Coronary artery (tissue), 2 donors: Measurements from ENCODE around the gene EPHB2.
"Not testable (repeated sequence)": the region's sequence is repeated elsewhere in the genome, so short reads cannot be mapped to it uniquely, and the experiment has no call there.

ENCODE experiments used
- DNase-seq: peaks from one replicate; pipeline ENCODE4 v3.0.0-alpha.2; 2017; ENCODE audit warnings: low spot score
- H3K27ac ChIP-seq, 2 donors: fragments of 200-600 bp; sonication (generic); one replicate each; pipeline ENCODE4 v1.5.1; 2016 to 2019
- H3K4me3 ChIP-seq: fragments of 200-600 bp; sonication (generic); 2 replicates; pipeline ENCODE4 v1.5.1; 2016; ENCODE audit warnings: mild to moderate bottlenecking, moderate library complexity
- CTCF ChIP-seq: fragments of 200-600 bp; sonication (generic); IDR thresholded peaks from one replicate; pipeline ENCODE4 v1.5.1; 2019; ENCODE audit warnings: antibody characterized with exemption

EPHB2 gene

GRCh38 chr1:22699681-22700520 lies 10.7 kb upstream of the EPHB2 start:
- no peak for TF ChIP-seq CTCF
- no peak for DNase-seq
- H3K27ac ChIP-seq: no peak overlapping the region
- no peak overlapping the region for H3K4me3 ChIP-seq

- DNase-seq: no peak
- H3K27ac ChIP-seq: no peak overlapping the region
- TF ChIP-seq CTCF: no peak
Measured at GRCh38 chr1:22702296-22703085, 8.1 kb upstream of the EPHB2 start.

GRCh38 chr1:22704440-22705067 lies 6.1 kb upstream of the EPHB2 start:
- peak; percentile 84 for DNase-seq
- H3K4me3 ChIP-seq: no peak overlapping the region
- peak; percentile 76 for TF ChIP-seq CTCF
- no peak overlapping the region for H3K27ac ChIP-seq

More at GRCh38 chr1:22702296-22703085, 8.1 kb upstream of the EPHB2 start:
- H3K4me3 ChIP-seq: no peak overlapping the region

- Histone ChIP-seq H3K4me3 (no peak overlapping the region), H3K27ac (no peak overlapping the region)
- TF ChIP-seq CTCF: no peak
- no peak for DNase-seq
Measured at GRCh38 chr1:22705586-22705985, 5.1 kb upstream of the EPHB2 start.

GRCh38 chr1:22706100-22706499 lies 4.5 kb upstream of the EPHB2 start:
- not testable (repeated sequence) for H3K4me3 ChIP-seq, DNase-seq, H3K27ac ChIP-seq

GRCh38 chr1:22708777-22709176 lies 1.9 kb upstream of the EPHB2 start:
- no peak for TF ChIP-seq CTCF
- Histone ChIP-seq H3K4me3 (no peak overlapping the region), H3K27ac (no peak overlapping the region)
- no peak for DNase-seq

- Histone ChIP-seq H3K27ac (no peak overlapping the region), H3K4me3 (no peak overlapping the region)
- DNase-seq: no peak
- TF ChIP-seq CTCF: no peak
Measured at GRCh38 chr1:22709227-22709626, 1.4 kb upstream of the EPHB2 start.
